Skin epidermis (tissue), 12 donors: Measurements from ENCODE around the gene NID2.

ENCODE experiments used
- H3K27ac ChIP-seq, 21 experiments: fragments of 200-600 bp; sonication (generic) in 11 of 21; one replicate each; pipeline ENCODE4 v1.5.0; 2020; ENCODE audit warnings: mild to moderate bottlenecking in 3 of 21, inconsistent platforms in 2 of 21, moderate library complexity in 2 of 21
- H3K4me3 ChIP-seq, 7 experiments: fragments of 200-600 bp; sonication (generic) in 2 of 7; one replicate each; pipeline ENCODE4 v1.5.0; 2020; ENCODE audit warnings: inconsistent platforms in 2 of 7, mild to moderate bottlenecking in 2 of 7, moderate library complexity in 1 of 7

The NID2 gene

DNA sequence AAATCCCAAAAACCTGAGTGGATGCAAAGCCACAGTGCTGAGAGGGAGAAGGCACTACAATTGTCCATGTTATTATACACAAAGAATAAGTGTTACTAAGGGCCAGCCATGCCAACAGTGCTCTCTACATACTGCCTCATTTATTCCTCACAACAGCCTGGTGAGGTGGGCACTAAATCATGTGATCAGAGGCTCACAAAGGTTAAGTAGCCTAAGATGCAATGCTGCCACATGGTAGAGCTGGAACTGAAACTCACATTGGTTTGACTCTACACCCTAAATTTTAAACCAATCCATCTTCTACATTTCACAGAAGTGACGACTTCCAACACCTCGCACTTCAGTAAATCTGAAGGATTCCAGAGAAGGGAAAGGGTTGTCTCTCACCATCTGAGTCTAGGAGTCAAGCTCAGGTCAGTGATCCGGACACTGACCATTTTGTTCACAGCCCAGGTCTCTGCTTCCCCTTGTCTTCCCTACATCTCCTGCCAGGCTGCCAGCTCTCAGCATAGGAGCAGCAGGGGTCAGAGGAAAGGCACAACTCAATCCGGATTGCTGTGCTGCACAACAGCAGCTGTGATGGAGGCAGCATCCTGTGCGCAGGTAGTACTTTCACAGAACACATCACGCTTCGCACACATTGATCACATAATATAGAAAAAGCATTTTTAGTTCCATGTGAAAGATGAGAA is 29.6 kb downstream of the NID2 start:
- Histone ChIP-seq H3K27ac (no peak overlapping the region), H3K4me3 (no peak overlapping the region)

DNA sequence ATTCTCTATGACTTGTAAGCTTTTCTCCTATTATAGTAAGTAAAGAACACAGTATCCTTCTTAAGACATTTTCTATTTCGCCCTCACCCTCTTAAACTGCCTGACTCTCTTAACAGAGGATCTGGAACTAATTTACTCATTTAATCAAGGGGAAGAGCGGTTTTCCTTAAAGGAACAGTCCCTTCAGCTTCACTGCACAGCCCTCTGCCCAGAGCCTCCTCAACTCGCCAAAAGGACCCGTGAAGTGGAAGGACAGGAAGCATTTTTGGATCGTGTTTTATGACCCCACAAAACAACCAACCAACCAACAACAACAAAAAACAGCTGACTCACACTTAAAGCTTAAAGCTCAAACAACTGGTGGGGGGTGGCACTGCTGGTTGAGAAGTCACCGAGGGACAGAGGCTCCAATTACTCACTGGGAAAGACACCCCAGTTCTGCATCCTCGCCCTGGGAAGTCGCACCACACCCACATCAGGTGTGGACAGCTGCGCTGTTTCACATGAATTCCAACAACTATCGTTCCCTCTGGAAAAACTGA is 35.7 kb downstream of the NID2 start:
- peak overlapping the region in 11 of 21 experiments; percentile 3 to 80 (median 54) for H3K27ac ChIP-seq
- H3K4me3 ChIP-seq, result no peak overlapping the region

DNA sequence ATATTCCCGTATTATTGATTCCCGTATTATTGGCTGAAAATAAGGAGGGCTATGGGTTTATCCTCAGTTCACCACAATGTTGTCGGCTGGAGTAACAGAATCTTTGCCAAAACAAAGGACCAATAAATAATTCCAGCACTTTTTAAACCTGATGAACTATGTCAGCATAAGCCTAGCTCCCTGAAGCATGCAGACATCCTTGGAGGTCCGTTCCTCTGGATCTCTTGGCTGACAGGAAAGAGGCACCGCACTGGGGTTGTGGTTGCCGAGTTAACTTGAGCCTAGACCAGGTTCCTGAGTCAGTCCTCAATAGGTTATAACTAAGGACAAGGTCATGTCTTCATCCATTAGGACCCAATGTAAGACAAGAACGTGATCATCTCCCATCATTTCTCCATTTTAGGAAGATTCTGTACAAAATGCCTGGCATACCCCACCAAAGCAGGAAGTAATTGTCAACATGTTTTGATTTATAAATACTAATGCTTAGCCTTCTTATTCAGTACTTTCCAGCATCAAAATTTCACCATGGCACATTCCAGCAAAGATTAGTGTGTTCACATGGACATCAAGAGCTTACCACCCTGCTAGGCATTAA is 36.6 kb downstream of the NID2 start:
- Histone ChIP-seq H3K27ac (peak overlapping the region in 10 of 21 experiments; percentile 4 to 80 (median 53)), H3K4me3 (no peak overlapping the region)

DNA sequence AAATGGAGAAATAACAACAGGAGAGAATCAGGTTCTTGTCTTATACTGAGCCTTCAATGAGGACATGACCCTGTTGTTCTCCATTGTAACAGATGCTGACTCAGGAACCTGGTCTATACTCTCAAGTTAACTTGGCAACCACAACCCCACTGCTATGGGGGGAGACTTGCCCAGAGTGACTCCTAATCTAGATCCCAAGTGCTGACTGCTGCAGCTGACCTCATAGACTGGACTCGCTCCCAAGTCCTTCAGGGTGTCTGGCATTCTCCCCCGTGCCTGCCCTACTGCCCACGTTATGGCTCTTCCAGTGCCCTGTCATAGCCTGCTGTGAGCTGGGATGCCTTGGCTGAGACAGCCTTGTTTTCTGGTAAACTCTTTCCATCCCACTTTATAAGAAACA is 37.1 kb downstream of the NID2 start:
- Histone ChIP-seq H3K4me3 (no peak overlapping the region), H3K27ac (peak overlapping the region in 7 of 21 experiments; percentile 17 to 80 (median 60))

DNA sequence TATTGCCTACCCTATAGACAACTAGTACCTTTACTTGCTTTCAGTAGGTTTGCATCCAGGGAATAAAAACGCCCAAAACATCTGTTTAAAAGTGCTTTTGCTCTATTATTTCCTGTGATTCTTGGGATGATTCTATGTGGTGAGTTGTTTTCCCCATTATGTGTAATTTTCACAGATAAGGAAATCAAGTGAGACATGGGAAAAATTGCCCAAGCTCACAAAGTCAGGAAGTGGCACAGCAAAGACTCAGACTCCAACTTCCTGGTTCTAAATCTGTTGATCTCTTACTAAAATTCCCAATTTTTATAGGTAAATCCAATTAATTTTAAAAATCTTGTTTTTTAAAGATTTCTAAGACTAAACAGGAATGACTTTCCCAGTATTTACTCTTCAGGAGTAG is 39.0 kb downstream of the NID2 start:
- Histone ChIP-seq H3K27ac (peak overlapping the region in 1 of 21 experiments; percentile 12), H3K4me3 (no peak overlapping the region)

DNA sequence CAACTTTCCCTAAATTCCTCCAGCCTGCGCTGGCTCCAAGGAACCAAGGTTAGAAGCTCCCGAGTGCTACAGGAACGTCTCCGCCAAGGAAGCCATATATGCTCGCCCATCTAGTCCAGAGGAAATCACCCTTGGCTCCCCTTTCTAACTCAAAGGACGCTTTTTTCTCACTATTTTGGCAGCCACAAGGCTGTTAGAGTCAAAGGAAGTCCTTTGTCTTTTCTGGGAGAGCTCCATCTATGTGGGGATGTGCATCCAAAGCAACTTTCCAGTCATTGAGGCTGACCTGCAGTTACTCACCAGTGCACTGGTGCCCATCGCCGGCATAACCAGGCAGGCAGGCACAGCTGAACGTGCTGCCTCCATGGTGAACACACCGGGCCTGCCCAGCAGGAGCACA is 42.0 kb downstream of the NID2 start:
- H3K27ac ChIP-seq, result peak overlapping the region in 1 of 21 experiments; percentile 21
- no peak overlapping the region for H3K4me3 ChIP-seq

DNA sequence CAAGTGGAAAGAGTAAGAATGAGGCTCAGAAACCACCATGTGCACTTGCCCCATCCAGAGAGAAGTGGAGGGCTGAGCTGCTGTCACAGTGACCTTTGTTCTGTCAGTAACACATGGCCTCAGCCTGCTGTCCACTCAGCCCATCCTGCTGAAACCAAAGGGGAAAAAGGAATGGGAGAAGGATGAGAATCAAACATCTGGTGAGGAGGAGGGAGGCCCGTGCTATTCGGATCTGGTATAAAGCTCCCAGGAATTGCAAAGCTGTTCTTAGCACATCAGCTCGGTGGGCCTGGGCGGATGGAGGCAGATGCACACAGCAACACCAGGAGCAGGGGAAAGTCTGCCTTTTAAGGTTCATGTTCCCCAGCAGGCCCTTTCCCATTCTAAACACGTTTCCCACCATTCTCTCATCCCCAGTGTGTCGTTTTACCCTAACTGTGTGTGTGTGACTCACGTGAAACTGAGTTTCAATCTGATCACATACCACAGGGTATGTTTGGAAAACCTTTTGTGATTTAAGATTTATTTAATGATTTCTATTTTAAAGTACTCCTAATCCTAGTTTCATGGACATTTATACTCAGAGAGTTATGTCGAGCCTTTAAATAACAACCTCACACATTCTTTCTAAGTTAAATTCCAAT is 42.7 kb downstream of the NID2 start:
- Histone ChIP-seq H3K27ac (peak overlapping the region in 2 of 21 experiments; percentile 18 to 46), H3K4me3 (no peak overlapping the region)

DNA sequence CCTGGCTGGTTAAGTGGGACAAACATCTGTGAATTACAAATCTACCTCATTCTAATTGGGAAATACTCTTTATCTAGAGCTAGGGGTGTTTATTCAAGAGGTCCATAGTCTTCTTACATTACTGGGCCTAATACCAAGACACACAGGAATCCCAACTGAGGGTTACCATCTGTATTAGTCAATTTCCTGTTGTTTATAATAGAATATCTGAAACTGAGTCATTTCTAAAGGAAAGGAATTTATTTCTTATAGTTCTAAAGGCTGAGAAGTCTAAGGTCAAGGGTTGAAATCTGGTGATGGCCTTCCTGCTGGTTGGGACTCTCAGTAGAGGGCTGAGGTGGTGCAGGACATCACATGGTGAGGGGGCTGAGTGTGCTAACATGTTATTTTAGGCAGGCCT is 43.5 kb downstream of the NID2 start:
- peak overlapping the region in 1 of 21 experiments; percentile 46 for H3K27ac ChIP-seq
- H3K4me3 ChIP-seq, result no peak overlapping the region

DNA sequence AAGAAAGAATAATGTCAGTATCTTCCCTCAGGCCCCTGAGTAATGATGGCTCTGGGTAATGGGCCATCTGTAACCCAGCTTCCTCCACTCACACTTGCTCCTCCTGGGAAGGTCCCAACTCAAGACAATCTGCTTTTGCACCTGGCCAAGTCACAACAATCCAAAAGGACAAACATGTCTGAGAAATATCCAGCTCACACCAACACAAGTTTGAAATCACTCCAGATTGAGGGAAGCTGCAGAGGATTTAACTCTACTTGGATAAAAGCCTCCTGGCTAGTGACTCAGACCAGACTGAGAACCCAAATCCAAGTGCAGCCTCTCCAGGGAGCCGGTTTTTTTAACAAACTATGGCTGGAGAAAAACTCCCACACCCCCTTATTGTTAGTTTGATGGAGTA is 45.3 kb downstream of the NID2 start:
- Histone ChIP-seq H3K27ac (peak overlapping the region in 3 of 21 experiments; percentile 3 to 59 (median 17)), H3K4me3 (no peak overlapping the region)

DNA sequence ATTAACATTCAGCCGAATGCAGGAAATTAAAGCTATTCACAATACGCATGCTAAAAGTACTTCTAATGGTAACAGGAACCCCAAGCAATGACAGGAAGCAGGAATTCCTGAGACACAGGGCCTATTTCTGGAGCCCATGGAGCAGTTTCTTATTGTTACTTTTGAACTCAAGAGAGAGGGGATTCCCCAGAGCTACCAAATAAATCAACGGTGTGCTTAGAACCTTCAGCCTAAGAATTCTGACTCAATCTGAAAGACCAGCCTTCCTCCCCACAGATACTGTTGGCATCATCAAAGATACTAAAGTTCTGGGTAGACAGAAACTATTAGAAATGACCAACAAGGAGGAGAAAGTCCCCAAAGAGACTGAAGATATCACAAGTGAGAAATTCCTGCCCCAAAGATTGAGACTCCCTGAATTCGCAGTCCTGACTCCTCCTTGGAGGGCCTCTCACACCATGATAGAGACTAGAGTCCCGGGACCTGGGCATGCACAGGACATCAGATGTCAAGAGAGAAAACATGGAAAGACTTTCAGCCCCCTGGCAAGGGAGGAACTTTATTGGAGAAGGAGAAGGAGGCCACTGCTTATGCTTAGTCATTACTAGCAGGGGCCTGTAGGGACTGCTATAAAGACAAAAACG is 46.8 kb downstream of the NID2 start:
- no peak overlapping the region for H3K4me3 ChIP-seq
- H3K27ac ChIP-seq, result peak overlapping the region in 1 of 21 experiments; percentile 30

DNA sequence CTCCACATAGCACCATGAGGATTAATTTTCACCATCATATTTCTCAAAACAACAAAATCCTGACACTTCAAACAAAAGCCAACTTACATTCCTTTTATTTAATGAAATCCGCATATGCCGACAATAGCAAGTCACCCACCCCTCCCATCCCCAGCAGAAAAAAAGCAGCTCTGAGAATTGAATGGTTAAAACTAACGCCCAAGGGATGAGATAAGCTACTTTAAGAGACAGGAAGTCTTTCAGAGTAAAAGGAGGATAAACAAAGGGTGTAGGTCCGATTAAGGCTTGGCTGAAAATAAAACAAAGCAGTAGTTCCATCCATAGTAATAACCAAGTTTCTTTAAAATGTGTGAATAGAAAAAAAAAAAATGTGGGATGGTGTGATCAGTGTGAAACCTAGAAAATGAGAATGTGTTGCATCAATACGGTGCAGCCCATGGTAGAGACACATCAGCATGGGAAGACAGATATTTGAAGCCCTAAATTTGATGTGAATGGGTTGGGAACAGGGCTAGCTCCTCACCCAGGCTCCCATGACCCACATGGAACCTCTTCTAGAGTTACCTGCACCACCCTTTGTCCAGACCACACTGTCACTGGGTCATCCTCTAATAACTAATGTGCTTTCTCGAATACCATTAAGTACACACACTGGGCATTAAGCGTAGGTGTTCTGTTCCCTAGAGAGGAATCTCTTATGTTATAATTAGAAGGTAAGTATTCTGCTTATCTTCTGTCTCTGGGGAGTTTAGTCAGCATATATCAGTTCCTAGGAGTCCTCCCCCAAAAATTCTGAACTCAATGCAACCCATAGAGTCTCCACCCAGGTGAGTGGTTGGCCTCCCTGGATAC is 47.8 kb downstream of the NID2 start:
- H3K4me3 ChIP-seq, result no peak overlapping the region
- H3K27ac ChIP-seq, result peak overlapping the region in 1 of 21 experiments; percentile 31

DNA sequence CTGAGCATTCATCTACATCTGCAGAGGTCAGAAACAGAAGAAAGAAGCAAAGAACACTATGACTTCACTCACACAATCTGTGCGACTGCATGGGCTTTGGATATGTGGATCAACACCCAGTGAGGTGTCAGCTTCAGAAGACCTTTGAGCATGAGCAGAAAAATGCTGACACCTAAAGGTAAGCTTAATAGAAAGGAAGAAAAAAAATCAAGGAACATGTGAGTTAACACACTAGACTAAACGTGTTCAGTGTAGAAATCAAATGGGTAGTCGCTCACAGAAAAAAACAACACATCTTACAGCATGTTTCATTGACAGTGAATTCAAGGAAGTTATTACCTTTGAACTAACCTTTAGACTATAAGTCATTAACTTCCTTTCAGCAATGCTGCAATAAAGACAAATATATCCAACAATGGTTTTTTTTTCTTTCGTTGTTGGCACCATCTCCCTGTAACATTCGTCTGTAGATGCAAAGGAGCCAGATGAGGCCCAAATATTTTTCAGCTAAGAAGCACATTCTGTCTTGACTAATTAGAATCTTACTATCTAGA is 48.6 kb downstream of the NID2 start:
- no peak overlapping the region for H3K27ac ChIP-seq
- no peak overlapping the region for H3K4me3 ChIP-seq

DNA sequence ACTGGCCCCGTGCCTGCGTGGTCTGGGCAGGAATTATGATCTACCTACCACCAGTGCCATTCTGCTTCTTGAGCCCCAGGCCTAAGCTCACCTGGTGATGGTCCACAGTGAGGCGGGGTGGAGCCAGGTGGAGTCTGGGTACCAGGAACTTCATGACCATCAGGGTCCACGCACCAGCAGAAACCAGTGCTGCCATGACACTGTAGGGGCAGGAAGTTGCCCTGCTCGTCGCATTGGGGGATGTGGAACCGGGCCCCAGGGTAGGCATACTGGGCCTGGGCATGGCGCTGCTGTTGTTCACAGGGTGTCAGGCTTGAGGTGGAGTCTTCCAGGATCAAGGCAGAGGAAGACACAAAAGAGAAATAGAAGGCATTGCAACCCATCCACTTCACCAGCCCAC is 49.9 kb downstream of the NID2 start:
- no peak overlapping the region for H3K27ac ChIP-seq
- H3K4me3 ChIP-seq, result no peak overlapping the region

DNA sequence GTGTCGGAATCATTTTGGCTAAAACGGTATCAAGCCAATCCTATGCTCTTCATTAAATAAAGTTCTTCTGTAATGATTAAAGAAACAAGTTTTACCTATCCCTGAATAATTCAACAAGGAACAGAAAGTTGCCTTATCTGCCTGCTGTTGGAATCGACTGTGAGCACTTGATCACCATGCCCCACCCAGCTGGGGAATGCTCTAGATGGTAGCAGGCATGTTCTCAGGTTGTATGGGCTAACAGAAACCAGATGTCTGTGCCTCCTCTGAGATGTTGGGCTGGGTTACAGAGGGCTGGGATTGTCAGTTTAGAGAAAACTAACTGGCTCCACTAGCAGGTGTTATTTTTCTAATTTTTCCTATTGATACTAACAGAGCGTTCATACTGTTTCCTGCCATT is 50.6 kb downstream of the NID2 start:
- Histone ChIP-seq H3K4me3 (no peak overlapping the region), H3K27ac (no peak overlapping the region)

DNA sequence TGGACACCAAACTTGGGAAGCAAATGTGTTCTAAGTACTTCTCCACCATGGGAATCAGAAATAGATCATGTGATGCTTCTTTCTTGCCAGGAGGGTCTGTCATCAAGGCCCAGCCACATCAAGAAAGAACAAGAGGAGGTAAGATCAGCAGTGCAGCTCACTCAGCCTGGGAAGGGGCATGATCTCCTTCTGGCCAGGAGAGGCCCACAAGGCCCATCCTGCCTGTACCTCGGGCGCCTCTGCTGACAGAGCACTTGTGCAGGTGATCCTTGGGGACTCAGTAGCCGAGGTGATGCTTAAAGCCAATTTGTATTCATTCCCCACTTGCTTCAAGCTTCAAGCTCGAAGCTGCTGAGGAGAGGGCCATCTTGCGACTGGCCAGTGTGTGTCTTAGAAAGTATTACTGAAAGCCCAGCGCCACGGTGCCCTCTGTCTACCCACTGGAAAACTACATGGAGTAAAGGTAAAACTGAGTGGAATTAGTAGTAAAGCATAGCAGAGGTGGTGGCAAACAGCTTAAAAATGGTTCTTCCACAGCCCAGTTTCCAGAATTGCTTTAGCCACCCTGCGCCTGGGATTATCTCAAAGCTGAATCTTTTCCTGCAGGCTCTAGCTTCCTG is 53.3 kb downstream of the NID2 start:
- Histone ChIP-seq H3K4me3 (no peak overlapping the region), H3K27ac (peak overlapping the region in 1 of 21 experiments; percentile 4)

DNA sequence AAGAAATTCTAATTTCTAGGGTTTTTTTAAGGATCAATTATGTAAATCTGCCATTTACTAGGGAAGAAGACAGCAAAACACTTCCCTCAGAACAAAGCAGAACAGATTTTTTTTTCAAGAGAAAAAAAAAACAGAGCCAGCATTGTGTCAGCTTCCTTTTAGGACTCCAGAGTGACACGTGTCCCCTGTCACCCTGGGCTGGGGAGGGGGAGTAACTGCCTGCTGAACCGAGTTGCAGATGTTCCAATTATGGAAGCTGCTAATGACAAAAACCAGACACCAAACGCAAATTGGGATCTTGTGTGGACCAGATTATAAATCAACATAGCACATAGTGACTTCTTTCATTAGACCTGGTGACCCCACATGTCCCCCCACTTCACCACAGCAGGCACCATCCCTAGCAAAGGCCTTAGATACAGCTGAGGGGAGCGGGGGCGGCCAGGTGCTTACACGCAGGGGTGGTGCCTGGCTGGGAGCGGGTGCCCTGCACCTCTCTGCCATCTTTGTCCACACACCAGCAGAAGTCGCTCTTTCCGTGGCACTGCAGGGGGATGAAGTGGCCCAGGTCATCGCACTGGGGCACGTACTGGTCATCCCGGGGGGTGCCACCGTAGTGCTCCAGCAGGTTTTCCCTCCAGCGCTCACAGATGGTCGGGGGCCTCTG is 54.1 kb downstream of the NID2 start:
- Histone ChIP-seq H3K4me3 (no peak overlapping the region), H3K27ac (peak overlapping the region in 3 of 21 experiments; percentile 4 to 36 (median 28))

DNA sequence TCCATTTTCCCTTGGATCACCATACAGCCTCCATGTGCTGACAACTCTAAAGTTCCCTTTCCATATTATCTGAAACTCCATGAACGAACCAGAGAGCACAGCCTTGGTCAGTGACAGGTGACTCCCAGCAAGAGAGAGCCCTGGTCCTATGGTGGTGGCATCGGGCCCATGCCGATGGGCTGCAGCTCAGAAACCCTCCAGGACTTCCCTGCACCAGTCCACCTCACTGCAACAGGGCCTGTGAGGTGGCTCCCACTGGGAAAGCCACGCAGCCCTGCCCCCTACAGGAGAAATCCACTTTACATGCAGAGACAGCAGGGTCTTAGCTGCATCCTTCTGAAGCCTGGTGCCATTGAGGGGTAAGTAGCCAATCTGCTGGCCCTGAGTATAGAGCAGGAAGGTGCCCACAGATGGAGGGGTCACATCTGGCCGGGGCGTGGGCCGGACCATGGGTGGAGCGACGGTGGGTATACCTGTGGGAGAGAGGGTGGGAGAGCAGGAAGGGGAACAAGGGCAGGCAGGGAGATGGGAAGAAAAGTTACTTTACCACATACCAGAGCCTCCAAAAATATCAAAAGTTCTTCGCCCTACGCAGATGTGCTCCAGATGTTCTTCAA is 54.8 kb downstream of the NID2 start:
- Histone ChIP-seq H3K4me3 (no peak overlapping the region), H3K27ac (peak overlapping the region in 3 of 21 experiments; percentile 4 to 47 (median 36))

DNA sequence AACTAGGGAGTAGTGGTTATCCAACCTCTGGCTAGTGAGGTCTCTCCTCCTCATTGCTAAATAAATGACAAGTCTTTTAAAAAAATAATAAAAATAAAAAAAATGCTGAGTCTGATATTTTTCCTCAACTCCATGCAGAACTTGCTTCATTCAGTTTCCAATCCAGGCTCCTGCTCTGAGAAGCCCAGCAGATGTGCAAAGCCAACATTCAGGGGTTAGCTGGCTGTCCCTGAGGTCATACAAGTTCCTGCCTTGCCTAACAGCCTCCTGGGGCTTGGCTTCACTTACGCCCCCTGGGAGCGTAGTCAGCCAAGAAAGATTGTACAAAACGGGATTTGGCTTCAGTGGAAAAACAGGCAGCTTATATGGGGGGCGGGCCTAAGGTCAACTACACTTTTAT is 56.2 kb downstream of the NID2 start:
- Histone ChIP-seq H3K27ac (peak overlapping the region in 2 of 21 experiments; percentile 5 to 20), H3K4me3 (no peak overlapping the region)
